Measurements from ENCODE around the gene TMEM129. TPM values are rescaled to one million over a fixed set of nuclear protein-coding genes. Genes with fewer than 3 reads are reported as not detected.

The TMEM129 gene
- total RNA-seq, 1 donor from 2014 or later = 34.7 TPM

Other genes starting within 250 kb of the TMEM129 start
- gene FAM53A, start 37.0 kb downstream of the TMEM129 start, total RNA-seq = 1.1 and 2.4 TPM in 2 replicates
- gene SLBP, start 9.0 kb downstream of the TMEM129 start, total RNA-seq = 61.5 and 62.8 TPM in 2 replicates
- 13.4 and 34.2 TPM in 2 replicates for gene TACC3, start 198 bp upstream of the TMEM129 start, total RNA-seq
- 1.1 and 1.4 TPM in 2 replicates for gene FGFR3, start 72.0 kb upstream of the TMEM129 start, total RNA-seq
- gene LETM1, start 134.8 kb upstream of the TMEM129 start, total RNA-seq = 90.0 and 95.8 TPM in 2 replicates
- gene NSD2, start 150.1 kb upstream of the TMEM129 start, total RNA-seq = 66.0 and 102 TPM in 2 replicates